Transverse colon (tissue), 3 donors: ENCODE results near the gene C1QC.

ENCODE experiments used
- POLR2A ChIP-seq: fragments of 450-650 bp; IDR thresholded peaks from one replicate; pipeline ENCODE4 v1.6.1; 2016; ENCODE audit warnings: antibody characterized with exemption, mild to moderate bottlenecking, moderate library complexity
- TF ChIP-seq, protein P1 (sequence below), 5 experiments: fragments of 200-600 bp in 3 of 5; fragments of 450-650 bp in 2 of 5; sonication (generic) in 3 of 5; IDR thresholded peaks; 1 replicate in 2 of 5; 2 replicates in 3 of 5; pipeline ENCODE4 v1.5.1; 2016 to 2017; ENCODE audit warnings: antibody characterized with exemption in 5 of 5, inconsistent platforms in 3 of 5, mild to moderate bottlenecking in 2 of 5, moderate library complexity in 1 of 5

GRCh38 chr1:22689505-22689904, 46.1 kb downstream of the C1QC start:
- TF ChIP-seq, protein P1, sequence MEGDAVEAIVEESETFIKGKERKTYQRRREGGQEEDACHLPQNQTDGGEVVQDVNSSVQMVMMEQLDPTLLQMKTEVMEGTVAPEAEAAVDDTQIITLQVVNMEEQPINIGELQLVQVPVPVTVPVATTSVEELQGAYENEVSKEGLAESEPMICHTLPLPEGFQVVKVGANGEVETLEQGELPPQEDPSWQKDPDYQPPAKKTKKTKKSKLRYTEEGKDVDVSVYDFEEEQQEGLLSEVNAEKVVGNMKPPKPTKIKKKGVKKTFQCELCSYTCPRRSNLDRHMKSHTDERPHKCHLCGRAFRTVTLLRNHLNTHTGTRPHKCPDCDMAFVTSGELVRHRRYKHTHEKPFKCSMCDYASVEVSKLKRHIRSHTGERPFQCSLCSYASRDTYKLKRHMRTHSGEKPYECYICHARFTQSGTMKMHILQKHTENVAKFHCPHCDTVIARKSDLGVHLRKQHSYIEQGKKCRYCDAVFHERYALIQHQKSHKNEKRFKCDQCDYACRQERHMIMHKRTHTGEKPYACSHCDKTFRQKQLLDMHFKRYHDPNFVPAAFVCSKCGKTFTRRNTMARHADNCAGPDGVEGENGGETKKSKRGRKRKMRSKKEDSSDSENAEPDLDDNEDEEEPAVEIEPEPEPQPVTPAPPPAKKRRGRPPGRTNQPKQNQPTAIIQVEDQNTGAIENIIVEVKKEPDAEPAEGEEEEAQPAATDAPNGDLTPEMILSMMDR (IDR thresholded peaks at IDR 0.05): no peak
- no peak for TF ChIP-seq POLR2A
